Lower leg skin (tissue), 3 donors: ENCODE measurements around the gene COL4A2.

Experiments used
- CTCF ChIP-seq, 3 donors: fragments of 450-650 bp; IDR thresholded peaks; one replicate each; pipeline ENCODE4 v1.5.1; 2016; ENCODE audit warnings: antibody characterized with exemption in 3 of 3, mild to moderate bottlenecking in 3 of 3, moderate library complexity in 2 of 3
- POLR2A ChIP-seq, 2 donors: fragments of 450-650 bp; IDR thresholded peaks; one replicate each; pipeline ENCODE4 v1.6.1; 2016 to 2017; ENCODE audit warnings: antibody characterized with exemption in 2 of 2, mild to moderate bottlenecking in 1 of 2, moderate library complexity in 1 of 2

- TF ChIP-seq CTCF (IDR thresholded peaks at IDR 0.05) (no peak), POLR2A (IDR thresholded peaks at IDR 0.05) (no peak)
These were observed 242.7 kb downstream of the COL4A2 start for GRCh38 chr13:110549795-110550160.
